K562 (cell line): ENCODE results near the gene UNKL. TPM values are rescaled to one million over a fixed set of nuclear protein-coding genes. Genes with fewer than 3 reads are reported as not detected.

Source experiments
- ATAC-seq: fragments of 200-7000 bp; cut with Tn5 transposase; 3 replicates; pipeline ENCODE4 v1.9.1; 2020; ENCODE audit warnings: moderate library complexity
- BruUV-seq: library from RNA; stranded (reverse); fragments of 400-500 nt; replicated peaks from 2 replicates; lab custom pipeline; 2021; lab: Mats Ljungman, UMichigan
- CTCF ChIA-PET: fragments of 300-600 bp; formaldehyde crosslinking; extraction: SDS; loops from one replicate; lab custom pipeline; 2021; ENCODE audit warnings: low intra/inter-chr PET ratio; lab: Yijun Ruan, JAX
- POLR2A ChIA-PET: fragments of 300-600, 350-650 bp; sonication (Branson Sonifier 250); formaldehyde crosslinking; extraction: SDS; loops from one replicate; lab custom pipeline; 2021; ENCODE audit warnings: antibody characterized with exemption, inconsistent platforms; lab: Yijun Ruan, JAX
- DNase-seq, 4 experiments: peaks; one replicate each; pipeline versions ENCODE4 v3.0.0 to v3.0.0-alpha.2; 2011 to 2018; ENCODE audit warnings: low spot score in 3 of 4, mixed read lengths in 3 of 4; ENCODE audit errors: extremely low read depth in 1 of 4
- FAIRE-seq: peaks from 2 replicates; lab custom pipeline; 2011; peaks lifted over from hg19 to GRCh38; lab: Jason Lieb, UNC
- H2AFZ ChIP-seq: 2 replicates; pipeline ENCODE4 v1.6.0; 2011; ENCODE audit warnings: low read depth, low read length, control low read depth, inconsistent platforms
- H3K27ac ChIP-seq: fragments of 200-600 bp; 3 replicates; pipeline ENCODE4 v1.8.0; 2011; ENCODE audit warnings: low read depth, mild to moderate bottlenecking, control low read depth, inconsistent platforms, low read length, moderate library complexity, mixed read lengths; ENCODE audit errors: extremely low read depth
- H3K27me3 ChIP-seq, 2 experiments: fragments of 300-600 bp in 1 of 2; 2 replicates in 1 of 2; 3 replicates in 1 of 2; pipeline versions ENCODE4 v1.6.0 to v1.8.0; 2011; ENCODE audit warnings: inconsistent platforms in 2 of 2, low read length in 2 of 2, mild to moderate bottlenecking in 1 of 2, mixed read lengths in 1 of 2, moderate library complexity in 1 of 2; ENCODE audit not compliant: control insufficient read depth in 2 of 2, insufficient read depth in 2 of 2
- H3K36me3 ChIP-seq: fragments of 300-600 bp; 3 replicates; pipeline ENCODE4 v1.8.0; 2011; ENCODE audit warnings: mild to moderate bottlenecking, low read length, inconsistent platforms; ENCODE audit not compliant: control insufficient read depth, insufficient read depth
- H3K4me1 ChIP-seq, 2 experiments: fragments of 200-600 bp in 1 of 2; replicated peaks in 1 of 2; 2 replicates in 1 of 2; 3 replicates in 1 of 2; pipeline versions ENCODE4 v1.5.1 to v1.8.0; 2011; ENCODE audit warnings: inconsistent platforms in 2 of 2, low read length in 2 of 2, mild to moderate bottlenecking in 1 of 2, mixed read lengths in 1 of 2, moderate library complexity in 1 of 2; ENCODE audit not compliant: control insufficient read depth in 2 of 2, insufficient read depth in 2 of 2
- H3K4me2 ChIP-seq: 2 replicates; pipeline ENCODE4 v1.6.1; 2011; ENCODE audit warnings: low read length, control low read depth, inconsistent platforms, mixed read lengths; ENCODE audit not compliant: insufficient read depth
- H3K4me3 ChIP-seq: fragments of 200-600 bp; sonication (generic), shearing (Covaris generic); 2 replicates; pipeline ENCODE4 v1.5.1; 2016; ENCODE audit warnings: control low read depth, inconsistent platforms
- H3K79me2 ChIP-seq: fragments of 200-600 bp; 3 replicates; pipeline ENCODE4 v1.8.0; 2011; ENCODE audit warnings: low read length, inconsistent platforms; ENCODE audit not compliant: control insufficient read depth, insufficient read depth
- H3K9ac ChIP-seq, 2 experiments: 2 replicates each; pipeline versions ENCODE4 v1.6.0 to v1.6.1; 2011; ENCODE audit warnings: low read depth in 2 of 2, low read length in 2 of 2, control low read depth in 1 of 2, inconsistent platforms in 1 of 2, mild to moderate bottlenecking in 1 of 2, mixed read lengths in 1 of 2; ENCODE audit not compliant: insufficient read depth in 1 of 2
- H3K9me1 ChIP-seq: one replicate; pipeline ENCODE4 v1.6.0; 2011; ENCODE audit warnings: inconsistent platforms, mild to moderate bottlenecking, low read length, moderate library complexity; ENCODE audit not compliant: control insufficient read depth, insufficient read depth
- H3K9me3 ChIP-seq: replicated peaks from 2 replicates; pipeline ENCODE4 v1.5.1; 2011; ENCODE audit warnings: low read depth, low read length, inconsistent platforms; ENCODE audit not compliant: control insufficient read depth, insufficient read depth
- H4K20me1 ChIP-seq: replicated peaks from 2 replicates; pipeline ENCODE4 v1.6.1; 2011; ENCODE audit warnings: low read length, inconsistent platforms, mixed read lengths; ENCODE audit not compliant: control insufficient read depth, insufficient read depth
- CREBBP ChIP-seq: IDR thresholded peaks from one replicate; pipeline ENCODE4 v1.6.1; 2012; ENCODE audit warnings: low read depth, mild to moderate bottlenecking, control low read depth, inconsistent platforms, low read length
- CSDE1 ChIP-seq, 2 experiments: fragments of 450-650 bp; IDR thresholded peaks; 2 replicates each; pipeline ENCODE4 v1.6.1; 2016; ENCODE audit warnings: mild to moderate bottlenecking in 1 of 2
- ETV5 ChIP-seq: sonication (generic); formaldehyde crosslinking; IDR thresholded peaks from 2 replicates; pipeline ENCODE4 v1.4.0; 2020; ENCODE audit warnings: low read depth, mild to moderate bottlenecking, missing genetic modification reagents
- FIP1L1 ChIP-seq: fragments of 200-400 bp; formaldehyde crosslinking; IDR thresholded peaks from 2 replicates; pipeline ENCODE4 v1.6.1; 2018; ENCODE audit warnings: mild to moderate bottlenecking, low read depth, low read length; ENCODE audit not compliant: poor library complexity, severe bottlenecking
- FOXA3 ChIP-seq, 2 experiments: fragments of 450-650 bp in 1 of 2; sonication (generic) in 1 of 2; formaldehyde crosslinking; IDR thresholded peaks in 1 of 2; conservative IDR thresholded peaks in 1 of 2; 2 replicates each; pipeline versions ENCODE4 v1.4.0 to v1.8.0; 2020 to 2022; ENCODE audit warnings: mild to moderate bottlenecking in 2 of 2, missing genetic modification reagents in 1 of 2
- HDAC2 ChIP-seq: fragments of 450-650 bp; IDR thresholded peaks from 2 replicates; pipeline ENCODE4 v1.6.1; 2016; ENCODE audit warnings: mild to moderate bottlenecking
- MAFK ChIP-seq: IDR thresholded peaks from 2 replicates; pipeline ENCODE4 v1.6.1; 2011; ENCODE audit warnings: low read length, improper control_type of control experiment
- MCM7 ChIP-seq, 2 experiments: fragments of 450-650 bp; IDR thresholded peaks; 2 replicates each; pipeline ENCODE4 v1.6.1; 2016 to 2018
- NR2F6 ChIP-seq: fragments of 450-650 bp; formaldehyde crosslinking; IDR thresholded peaks from 2 replicates; pipeline ENCODE4 v1.4.0; 2020; ENCODE audit warnings: mild to moderate bottlenecking
- POLR2G ChIP-seq: fragments of 200-400 bp; formaldehyde crosslinking; IDR thresholded peaks from 2 replicates; pipeline ENCODE4 v1.6.1; 2017; ENCODE audit warnings: low read depth, mild to moderate bottlenecking, antibody characterized with exemption, low read length, moderate library complexity
- RFX7 ChIP-seq: fragments of 250-450 bp; sonication (Bioruptor Pico); IDR thresholded peaks from 2 replicates; pipeline ENCODE4 v1.5.1; 2021; ENCODE audit warnings: mild to moderate bottlenecking
- TAF7 ChIP-seq: fragments of 450-650 bp; IDR thresholded peaks from 2 replicates; pipeline ENCODE4 v1.6.1; 2016; ENCODE audit warnings: missing genetic modification characterization, missing compliant biosample characterization
- TARDBP ChIP-seq: fragments of 450-650 bp; IDR thresholded peaks from 2 replicates; pipeline ENCODE4 v1.6.1; 2016
- ZBTB2 ChIP-seq: fragments of 450-650 bp; IDR thresholded peaks from 2 replicates; pipeline ENCODE4 v1.6.1; 2016; ENCODE audit warnings: antibody characterized with exemption
- ZBTB7A ChIP-seq: IDR thresholded peaks from 2 replicates; pipeline ENCODE4 v1.6.1; 2011; ENCODE audit warnings: low read depth, mild to moderate bottlenecking, low read length, moderate library complexity, borderline replicate concordance; ENCODE audit not compliant: control insufficient read depth
- ZFP30 ChIP-seq: fragments of 250-450 bp; sonication (Bioruptor Pico); IDR thresholded peaks from 2 replicates; pipeline ENCODE4 v1.8.0; 2022; ENCODE audit warnings: moderate library complexity, mild to moderate bottlenecking, inconsistent platforms, borderline replicate concordance
- ZNF384 ChIP-seq: IDR thresholded peaks from 2 replicates; pipeline ENCODE4 v1.6.1; 2012; ENCODE audit warnings: low read depth, low read length, improper control_type of control experiment
- ZNF561 ChIP-seq: fragments of 450-650 bp; formaldehyde crosslinking; conservative IDR thresholded peaks from 2 replicates; pipeline ENCODE4 v1.4.0; 2020; ENCODE audit warnings: mild to moderate bottlenecking, moderate library complexity
- ZNF655 ChIP-seq: fragments of 250-450 bp; sonication (Bioruptor Pico); IDR thresholded peaks from 2 replicates; pipeline ENCODE4 v1.5.0; 2021
- ZNF79 ChIP-seq: fragments of 250-450 bp; sonication (Bioruptor Pico); IDR thresholded peaks from 2 replicates; pipeline ENCODE4 v1.4.0; 2020; ENCODE audit warnings: low read depth, mild to moderate bottlenecking, moderate library complexity
- WGBS: fragments of 100-300 bp; shearing (Covaris generic); methylation state at CpG from one replicate; pipeline ENCODE4 v1.1.6; 2016; ENCODE audit warnings: low coverage, mixed read lengths; ENCODE audit not compliant: insufficient coverage; ENCODE audit errors: missing lambda C conversion rate; 5-methylcytosine and 5-hydroxymethylcytosine counted together
- in situ Hi-C: fragments of 300-500 bp; cut with MboI; formaldehyde crosslinking; loops from 4 replicates; pipeline ENCODE4 v1.15.0; 2018; ENCODE audit warnings: inconsistent platforms, mixed read lengths
- intact Hi-C: fragments of 100-400 bp; cut with micrococcal nuclease; formaldehyde crosslinking; loops from 2 replicates; pipeline ENCODE4 v1.14.2; 2022
- polyA plus RNA-seq, 8 experiments: library from polyadenylated mRNA; depleted of rRNA in 4 of 8; stranded (reverse) in 5 of 8; unstranded in 3 of 8; fragments of >200 nt; fragmentation: Nextera tagmentation in 2 of 8; fragmentation: Illumina TruSeq in 1 of 8; extraction: Ambion mirVana in 2 of 8; extraction: Trizol in 1 of 8; gene quantifications; 2 replicates each; pipeline versions ENCODE4 v1.2.1 to v1.2.3, GENCODE V29; 2011 to 2014; ENCODE audit warnings: inconsistent platforms in 1 of 8, missing spikeins in 1 of 8
- total RNA-seq, 7 experiments: library from RNA; depleted of rRNA in 6 of 7; stranded (reverse); fragments of >200 nt in 6 of 7; fragmentation: Illumina TruSeq in 2 of 7; extraction: Trizol in 2 of 7; gene quantifications; 2 replicates each; pipeline versions ENCODE4 v1.2.1 to v1.2.3, GENCODE V29; 2011 to 2021; ENCODE audit warnings: low replicate concordance in 1 of 7

Gene UNKL
- total and polyA plus RNA-seq, 9 of the 15 experiments (the other 6 are each of a cell fraction or from before 2014, with no cell fraction given): 0.37 to 30.2 (median 5.1) TPM

- TF ChIP-seq FIP1L1: no peak
- no peak for TF ChIP-seq CSDE1 (IDR thresholded peaks at IDR 0.05)
- TF ChIP-seq HDAC2: no peak
- TF ChIP-seq ZNF561 (CRISPR knock-in tag): no peak
- no peak for TF ChIP-seq ZBTB7A
These were observed 44.0 kb upstream of the UNKL start (continued) for GRCh38 chr16:1458336-1458976.

GRCh38 chr16:1457489-1458245, 43.2 kb upstream of the UNKL start:
- no peak overlapping the region for H2AFZ ChIP-seq
- peaks cover 4% of the 10 kb centered on the region for H3K9me1 ChIP-seq
- H3K4me3 ChIP-seq: no peak overlapping the region
- no peak overlapping the region for H3K4me2 ChIP-seq
- H3K36me3 ChIP-seq: peaks cover 71% of the 10 kb centered on the region; the same call in 2 of the 3 replicates
- no peak overlapping the region for H3K27ac ChIP-seq
- no peaks in the 10 kb centered on the region for H3K9me3 ChIP-seq
- H4K20me1 ChIP-seq: 0 out of 2 replicates have a peak, but pooled peaks cover 5% of the 10 kb centered on the region
- ChIA-PET CTCF (no interaction called here), POLR2A (no interaction called here)
- WGBS: 94% methylated on average over 17 of the region's 42 CpGs
- BruUV-seq: no TSS peak
- DNase-seq: no peak
- FAIRE-seq: no peak
- H3K79me2 ChIP-seq: no peaks in the 10 kb centered on the region
- no peak overlapping the region; a peak in 1 of 4 replicates for H3K9ac ChIP-seq
- H3K27me3 ChIP-seq: no peaks in the 10 kb centered on the region
- intact Hi-C loops (no loop called here), in situ Hi-C loops (no loop called here)
- no peak for ATAC-seq
- H3K4me1 ChIP-seq: peaks cover 0 to 10% of the 10 kb centered on the region in 2 experiments; a peak in 2 of 5 replicates
- no peak for TF ChIP-seq ZBTB2
- no peak for TF ChIP-seq MAFK
- TF ChIP-seq ZFP30 (CRISPR knock-in tag): no peak
- TF ChIP-seq ZNF79: no peak
- no peak for TF ChIP-seq TAF7 (tag)
- no peak for TF ChIP-seq ZNF384
- no peak for TF ChIP-seq MCM7 (IDR thresholded peaks at IDR 0.05)
- TF ChIP-seq POLR2G: no peak
- no peak for TF ChIP-seq CREBBP
- TF ChIP-seq ETV5 (CRISPR knock-in tag): no peak
- no peak for TF ChIP-seq NR2F6 (CRISPR knock-in tag)
- TF ChIP-seq TARDBP: no peak
- TF ChIP-seq RFX7 (CRISPR knock-in tag): no peak
- TF ChIP-seq FOXA3 (CRISPR knock-in tag; conservative IDR thresholded peaks at IDR 0.05 in 1 of 2, IDR thresholded peaks at IDR 0.05 in 1 of 2): no peak
- TF ChIP-seq ZNF655 (CRISPR knock-in tag): no peak
